Fibroblast of villous mesenchyme (primary cell): ENCODE data around the gene ISM1. TPM values are rescaled to one million over a fixed set of nuclear protein-coding genes. Genes with fewer than 3 reads are reported as not detected.

Source experiments
- DNase-seq: peaks from one replicate; pipeline ENCODE4 v3.0.0-alpha.2; 2010; ENCODE audit warnings: low read depth
- H3K4me3 ChIP-seq: 2 replicates; pipeline ENCODE4 v1.5.1; 2011; ENCODE audit warnings: low read depth, mild to moderate bottlenecking, low read length
- total RNA-seq: library from RNA; depleted of rRNA; stranded (reverse); fragments of >200 nt; gene quantifications from 2 replicates; pipeline ENCODE4 v1.2.3, GENCODE V29; 2012
- TF ChIP-seq, protein P1 (sequence below): IDR thresholded peaks from 2 replicates; pipeline ENCODE4 v1.5.1; 2012; ENCODE audit warnings: low read depth, mild to moderate bottlenecking, low read length; ENCODE audit not compliant: insufficient read depth

ISM1 gene
- total RNA-seq, 1 donor = 0.43 TPM

GRCh38 chr20:13317439-13317838, 96.4 kb downstream of the ISM1 start:
- no peak overlapping the region for H3K4me3 ChIP-seq
- no peak for DNase-seq
- TF ChIP-seq, protein P1, sequence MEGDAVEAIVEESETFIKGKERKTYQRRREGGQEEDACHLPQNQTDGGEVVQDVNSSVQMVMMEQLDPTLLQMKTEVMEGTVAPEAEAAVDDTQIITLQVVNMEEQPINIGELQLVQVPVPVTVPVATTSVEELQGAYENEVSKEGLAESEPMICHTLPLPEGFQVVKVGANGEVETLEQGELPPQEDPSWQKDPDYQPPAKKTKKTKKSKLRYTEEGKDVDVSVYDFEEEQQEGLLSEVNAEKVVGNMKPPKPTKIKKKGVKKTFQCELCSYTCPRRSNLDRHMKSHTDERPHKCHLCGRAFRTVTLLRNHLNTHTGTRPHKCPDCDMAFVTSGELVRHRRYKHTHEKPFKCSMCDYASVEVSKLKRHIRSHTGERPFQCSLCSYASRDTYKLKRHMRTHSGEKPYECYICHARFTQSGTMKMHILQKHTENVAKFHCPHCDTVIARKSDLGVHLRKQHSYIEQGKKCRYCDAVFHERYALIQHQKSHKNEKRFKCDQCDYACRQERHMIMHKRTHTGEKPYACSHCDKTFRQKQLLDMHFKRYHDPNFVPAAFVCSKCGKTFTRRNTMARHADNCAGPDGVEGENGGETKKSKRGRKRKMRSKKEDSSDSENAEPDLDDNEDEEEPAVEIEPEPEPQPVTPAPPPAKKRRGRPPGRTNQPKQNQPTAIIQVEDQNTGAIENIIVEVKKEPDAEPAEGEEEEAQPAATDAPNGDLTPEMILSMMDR = no peak

- no peak for DNase-seq
- no peak overlapping the region for H3K4me3 ChIP-seq
- TF ChIP-seq, protein P1 = no peak
These were observed 97.9 kb downstream of the ISM1 start for GRCh38 chr20:13318871-13319521.

DNA sequence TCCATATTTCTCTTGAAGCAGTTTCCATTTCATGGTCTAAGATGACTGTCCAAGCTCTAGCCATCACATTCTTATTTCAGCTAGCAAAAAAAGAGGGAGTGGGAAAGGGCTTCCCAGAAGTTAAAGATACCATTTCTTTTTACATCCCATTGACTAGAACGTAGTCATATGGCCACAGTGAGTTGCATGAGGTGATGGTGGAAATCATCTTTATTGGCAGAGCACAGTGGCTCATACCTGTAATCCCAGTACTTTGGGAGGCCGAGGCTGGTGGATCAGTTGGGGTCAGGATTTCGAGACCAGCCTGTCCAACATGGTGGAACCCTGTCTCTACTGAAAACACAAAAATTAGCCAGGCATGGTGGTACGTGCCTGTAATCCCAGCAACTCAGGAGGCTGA, 99.6 kb downstream of the ISM1 start:
- DNase-seq = no peak
- TF ChIP-seq, protein P1 = no peak

DNA sequence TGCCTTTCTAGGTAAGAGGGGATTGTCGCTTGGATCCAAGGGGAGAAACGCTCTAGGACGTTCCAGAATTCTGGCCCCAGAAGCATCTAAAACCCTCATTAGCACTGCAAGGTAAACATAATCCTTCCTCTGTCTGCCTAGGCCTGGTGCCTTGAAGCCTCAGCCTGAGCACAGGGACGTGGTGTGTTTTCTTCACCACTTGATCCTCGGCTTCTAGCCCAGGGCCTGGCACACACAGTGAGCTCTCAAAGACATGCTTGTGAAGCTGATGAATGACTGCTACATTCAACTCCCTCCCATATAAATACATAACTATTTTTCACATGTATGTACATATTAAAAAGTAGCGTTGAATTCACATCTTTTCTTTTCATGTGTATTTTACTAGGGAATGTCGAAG, 100.3 kb downstream of the ISM1 start:
- TF ChIP-seq, protein P1 = no peak
- no peak overlapping the region for H3K4me3 ChIP-seq
- no peak for DNase-seq

More for the DNA sequence above, 99.6 kb downstream of the ISM1 start:
- H3K4me3 ChIP-seq = no peak overlapping the region

DNA sequence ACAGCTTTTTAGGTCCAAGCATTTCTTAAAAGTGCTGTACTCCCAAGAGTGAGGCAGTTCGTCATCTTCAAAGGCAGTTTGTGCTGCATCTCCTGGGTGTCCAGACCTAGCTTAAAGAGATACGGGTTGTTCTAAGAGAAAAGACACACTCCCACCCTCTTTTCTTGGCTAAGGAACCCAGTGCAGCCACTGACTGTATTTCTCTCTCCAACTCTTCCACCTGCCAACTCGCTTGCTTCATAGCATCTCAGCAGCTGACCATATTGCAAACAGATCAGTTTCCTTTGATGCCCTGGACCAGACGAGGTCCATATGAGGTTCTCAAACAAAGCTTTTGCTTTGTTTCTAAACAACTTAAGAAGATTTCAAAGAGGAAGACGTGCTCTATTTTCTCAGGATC, 101.1 kb downstream of the ISM1 start:
- no peak overlapping the region for H3K4me3 ChIP-seq
- TF ChIP-seq, protein P1 = no peak
- DNase-seq = no peak

DNA sequence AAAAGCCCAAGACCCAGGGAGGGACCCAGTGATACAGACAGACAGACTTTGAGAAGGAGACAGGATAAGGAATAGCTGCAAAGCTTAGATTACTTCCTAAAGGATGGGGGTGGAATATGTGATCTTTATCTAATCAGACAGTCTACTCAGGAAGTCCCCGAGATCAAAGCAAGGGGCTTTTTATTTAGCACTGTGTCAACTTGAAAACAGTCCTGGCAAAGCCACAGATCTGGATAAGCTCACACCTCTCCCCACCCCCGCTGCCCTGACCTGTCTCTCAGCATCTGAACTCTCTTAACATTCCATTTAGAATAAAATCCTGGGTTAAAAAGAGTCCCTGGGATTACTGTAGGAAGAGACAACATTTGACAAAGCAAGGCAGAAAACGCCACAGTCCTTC, 101.5 kb downstream of the ISM1 start:
- no peak for DNase-seq
- TF ChIP-seq, protein P1 = no peak
- no peak overlapping the region for H3K4me3 ChIP-seq

- H3K4me3 ChIP-seq = no peak overlapping the region
- DNase-seq = peak; percentile 59
- TF ChIP-seq, protein P1 = peak; percentile 79
These were observed 104.0 kb downstream of the ISM1 start for GRCh38 chr20:13325033-13325432.
